Eye (tissue), 1 donor: ENCODE measurements around the gene WTAP.
A peak's percentile ranks its signal among the peaks of the same experiment; 100 is the strongest.
"Not testable (repeated sequence)": the region's sequence is repeated elsewhere in the genome, so short reads cannot be mapped to it uniquely, and the experiment has no call there.

Experiments used
- DNase-seq: peaks from one replicate; pipeline ENCODE4 v3.0.0-alpha.2; 2015

The WTAP gene

DNA sequence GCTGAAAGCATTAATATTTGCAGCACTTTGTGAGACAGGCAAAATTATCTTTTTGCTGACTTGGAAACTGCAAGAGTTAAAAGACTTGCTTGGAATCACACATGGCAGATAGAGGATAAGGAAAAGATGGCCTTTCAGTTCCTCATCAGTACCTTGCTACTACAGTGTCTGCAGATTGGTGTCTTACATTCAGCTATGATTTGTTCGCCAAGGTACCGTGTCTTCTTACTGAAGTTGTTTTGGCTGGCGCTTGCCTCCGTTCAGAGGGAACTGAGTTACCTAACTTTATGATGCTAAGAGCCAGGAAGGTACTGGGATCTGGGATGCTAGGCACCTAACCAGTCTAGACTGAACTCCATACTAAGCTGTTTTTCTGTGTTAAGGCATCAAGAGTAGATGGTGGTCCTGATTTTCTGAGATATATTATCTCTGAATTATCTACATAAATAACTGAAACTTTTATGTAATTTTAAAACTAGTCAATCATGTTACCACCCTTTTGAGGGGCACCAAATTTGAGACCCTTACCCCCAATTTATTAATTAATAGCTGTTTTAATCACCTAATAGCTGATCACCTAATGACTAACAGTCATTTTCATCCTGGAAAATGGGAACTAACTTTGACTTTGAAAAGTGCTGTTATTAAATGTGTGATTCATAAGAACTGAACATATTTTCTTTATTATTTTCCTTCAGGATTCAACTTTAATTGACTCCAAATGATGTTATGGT, 2.5 kb downstream of the WTAP start:
- peak; percentile 24 for DNase-seq

DNA sequence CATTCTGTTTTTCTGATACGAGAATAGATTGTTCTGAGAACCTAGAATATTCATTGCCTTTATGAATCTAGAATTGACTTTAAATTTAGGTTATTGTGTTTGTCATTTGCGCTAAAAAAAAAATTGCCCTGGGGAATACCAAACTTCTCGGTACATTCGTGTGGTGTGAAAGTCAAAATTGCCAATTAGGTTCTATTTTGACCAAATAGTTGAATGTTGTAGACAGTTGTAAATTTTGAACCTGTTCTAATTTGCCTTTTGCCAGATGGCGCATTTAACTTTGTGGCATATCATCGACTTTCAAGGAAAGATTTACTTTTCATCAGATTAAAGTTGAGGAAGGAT, 3.0 kb downstream of the WTAP start:
- DNase-seq: no peak

DNA sequence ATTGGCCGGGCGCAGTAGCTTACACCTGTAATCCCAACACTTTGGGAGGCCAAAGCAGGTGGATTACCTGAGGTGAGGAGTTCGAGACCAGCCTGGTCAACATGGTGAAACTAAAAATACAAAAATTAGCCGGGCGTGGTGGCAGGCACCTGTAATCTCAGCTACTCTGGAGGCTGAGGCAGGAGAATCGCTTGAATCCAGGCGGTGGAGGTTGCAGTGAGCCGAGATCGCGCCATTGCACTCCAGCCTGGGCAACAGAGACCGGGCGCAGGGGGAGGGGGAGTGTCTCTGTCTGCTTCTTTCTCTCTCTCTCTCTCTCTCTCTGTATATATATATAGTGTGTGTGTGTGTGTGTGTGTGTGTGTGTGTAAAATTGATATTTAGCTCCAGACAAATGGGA, 5.2 kb downstream of the WTAP start:
- DNase-seq: not testable (repeated sequence)

DNA sequence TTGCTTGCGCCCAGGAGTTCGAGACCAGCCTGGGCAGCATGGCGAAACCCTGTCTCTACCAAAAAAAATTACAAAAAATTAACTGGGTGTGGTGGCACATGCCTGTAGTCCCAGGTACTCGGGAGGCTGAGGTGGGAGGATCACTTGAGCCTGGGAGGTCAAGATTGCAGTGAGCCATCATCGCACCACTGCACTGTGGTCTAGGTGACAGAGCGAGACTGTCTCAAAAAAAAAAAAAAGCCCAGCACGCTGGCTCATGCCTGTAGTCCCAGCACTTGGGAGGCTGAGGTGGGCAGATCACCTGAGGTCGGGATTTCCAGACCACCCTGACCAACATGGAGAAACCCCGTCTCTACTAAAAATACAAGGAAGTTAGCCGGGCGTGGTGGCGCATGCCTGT, 6.1 kb downstream of the WTAP start:
- DNase-seq: not testable (repeated sequence)

DNA sequence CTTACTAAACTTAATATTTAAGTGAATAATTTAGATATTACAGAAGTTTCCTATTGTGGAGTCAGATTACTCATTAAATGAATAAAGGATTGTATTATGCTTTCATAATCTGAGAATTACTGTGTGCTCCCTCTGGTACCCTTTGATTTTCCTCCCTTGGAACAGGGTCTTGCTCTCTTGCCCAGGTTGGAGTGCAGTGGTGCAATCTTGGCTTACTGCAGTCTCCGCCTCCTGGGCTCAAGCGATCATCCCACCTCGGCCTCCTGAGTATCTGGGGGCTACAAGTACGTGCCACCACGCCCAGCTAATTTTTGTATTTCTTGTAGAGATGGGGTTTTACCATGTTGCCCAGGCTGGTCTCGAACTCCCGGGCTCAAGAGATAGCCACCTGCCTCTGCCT, 9.6 kb downstream of the WTAP start:
- no peak for DNase-seq

DNA sequence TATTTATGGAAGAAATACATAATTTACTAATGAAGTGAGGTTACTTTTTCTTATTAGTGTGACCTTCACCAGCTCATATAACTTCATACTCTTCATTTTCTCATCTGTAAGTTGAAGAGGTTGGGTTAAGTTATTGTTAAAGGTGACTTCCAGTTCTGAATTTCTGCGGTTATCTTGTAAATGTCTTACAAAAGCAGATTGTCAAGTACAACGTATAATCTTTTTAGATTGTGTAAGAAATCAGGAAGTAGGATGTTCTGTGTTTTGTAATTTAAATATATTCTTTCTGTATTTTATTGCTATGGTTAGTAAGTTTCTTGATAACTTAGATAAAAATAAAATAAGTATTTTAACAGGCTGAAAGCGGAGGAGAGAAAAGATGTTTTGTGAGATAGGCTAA, 12.0 kb downstream of the WTAP start:
- DNase-seq: no peak

DNA sequence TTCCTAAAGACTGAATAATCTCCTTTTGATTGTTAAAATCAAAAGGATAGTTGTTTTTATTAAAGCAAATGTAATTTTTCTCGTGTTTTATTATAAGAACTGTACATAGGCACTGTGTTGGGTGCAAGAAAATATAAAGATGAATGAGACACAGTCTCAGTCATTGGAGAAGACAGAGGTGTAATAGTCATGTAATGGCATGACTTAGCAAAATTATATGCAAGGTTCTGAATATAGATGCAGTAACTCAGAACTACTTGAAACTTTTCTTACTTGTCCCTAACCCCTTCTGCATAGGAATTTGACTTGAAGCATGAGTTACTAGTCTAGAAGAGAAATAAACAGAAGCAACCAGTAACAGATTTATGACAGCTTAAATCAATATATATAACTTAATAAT, 14.9 kb downstream of the WTAP start:
- DNase-seq: no peak

DNA sequence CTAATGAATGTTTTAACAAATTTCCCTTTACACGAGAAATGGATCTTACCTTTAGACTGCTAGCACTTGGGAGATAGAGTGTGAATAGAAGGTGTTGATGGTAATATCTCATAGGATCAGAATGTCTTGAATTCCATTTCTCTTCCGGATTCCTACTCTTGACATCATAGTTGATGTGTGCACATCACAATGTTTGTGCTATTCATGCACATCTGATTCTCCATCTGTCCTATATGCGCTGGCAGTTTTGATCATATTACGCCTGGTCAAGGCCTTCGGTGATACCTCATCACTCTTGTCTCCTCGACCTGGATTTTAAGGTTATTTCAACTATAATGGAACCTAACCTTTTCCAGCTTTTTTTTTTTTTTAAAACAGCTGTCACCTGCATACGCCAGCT, 17.8 kb downstream of the WTAP start:
- DNase-seq: no peak

DNA sequence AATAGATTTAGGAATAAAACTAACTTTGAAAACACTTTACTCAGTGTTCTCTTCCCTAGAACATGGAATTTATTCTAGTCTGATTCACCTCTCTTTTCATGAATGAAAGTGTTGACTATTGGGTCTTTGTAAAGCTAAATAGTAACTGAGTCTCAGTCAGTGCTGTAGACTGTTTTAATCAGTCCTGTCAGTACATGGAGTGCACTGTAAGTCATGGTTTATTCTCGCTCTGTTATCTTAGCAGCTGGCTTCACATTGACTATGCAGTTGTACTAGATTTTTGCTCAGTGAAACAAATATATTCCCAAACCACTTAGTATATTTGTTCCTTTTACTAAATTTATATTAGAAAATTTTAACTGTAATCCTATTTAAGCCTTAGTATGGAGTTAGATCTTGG, 19.5 kb downstream of the WTAP start:
- no peak for DNase-seq

DNA sequence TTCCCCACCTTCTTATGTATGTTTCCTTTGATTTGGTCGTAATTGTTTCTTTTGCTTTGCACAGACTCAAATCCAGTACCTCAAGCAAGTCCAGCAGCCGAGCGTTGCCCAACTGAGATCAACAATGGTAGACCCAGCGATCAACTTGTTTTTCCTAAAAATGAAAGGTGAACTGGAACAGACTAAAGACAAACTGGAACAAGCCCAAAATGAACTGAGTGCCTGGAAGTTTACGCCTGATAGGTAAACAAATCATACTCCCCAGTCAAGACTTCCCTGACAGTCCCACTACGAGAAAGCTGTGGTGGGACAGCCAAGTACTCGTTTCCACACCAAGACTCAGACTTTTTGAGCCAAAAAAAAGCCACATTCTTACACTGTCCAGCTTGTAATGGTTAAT, 20.8 kb downstream of the WTAP start:
- DNase-seq: not testable (repeated sequence)

DNA sequence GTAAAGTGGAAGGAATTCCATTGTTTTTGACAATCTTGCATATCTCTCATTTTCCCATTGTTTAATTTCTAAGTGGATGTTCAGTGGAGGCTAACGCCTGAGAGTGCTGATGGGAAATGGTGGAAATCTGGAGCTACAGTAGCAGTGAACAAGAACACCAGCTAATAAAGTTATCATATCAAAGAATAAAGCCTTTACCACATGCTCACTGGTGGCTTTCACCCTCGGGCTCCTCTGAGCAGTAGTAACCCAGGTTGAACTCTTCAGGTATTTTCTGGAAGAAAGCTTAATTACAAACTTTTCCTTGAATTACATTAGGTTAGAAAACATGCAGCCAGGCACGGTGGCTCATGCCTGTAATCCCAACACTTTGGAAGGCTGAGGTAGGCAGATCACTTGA, 24.1 kb downstream of the WTAP start:
- no peak for DNase-seq

DNA sequence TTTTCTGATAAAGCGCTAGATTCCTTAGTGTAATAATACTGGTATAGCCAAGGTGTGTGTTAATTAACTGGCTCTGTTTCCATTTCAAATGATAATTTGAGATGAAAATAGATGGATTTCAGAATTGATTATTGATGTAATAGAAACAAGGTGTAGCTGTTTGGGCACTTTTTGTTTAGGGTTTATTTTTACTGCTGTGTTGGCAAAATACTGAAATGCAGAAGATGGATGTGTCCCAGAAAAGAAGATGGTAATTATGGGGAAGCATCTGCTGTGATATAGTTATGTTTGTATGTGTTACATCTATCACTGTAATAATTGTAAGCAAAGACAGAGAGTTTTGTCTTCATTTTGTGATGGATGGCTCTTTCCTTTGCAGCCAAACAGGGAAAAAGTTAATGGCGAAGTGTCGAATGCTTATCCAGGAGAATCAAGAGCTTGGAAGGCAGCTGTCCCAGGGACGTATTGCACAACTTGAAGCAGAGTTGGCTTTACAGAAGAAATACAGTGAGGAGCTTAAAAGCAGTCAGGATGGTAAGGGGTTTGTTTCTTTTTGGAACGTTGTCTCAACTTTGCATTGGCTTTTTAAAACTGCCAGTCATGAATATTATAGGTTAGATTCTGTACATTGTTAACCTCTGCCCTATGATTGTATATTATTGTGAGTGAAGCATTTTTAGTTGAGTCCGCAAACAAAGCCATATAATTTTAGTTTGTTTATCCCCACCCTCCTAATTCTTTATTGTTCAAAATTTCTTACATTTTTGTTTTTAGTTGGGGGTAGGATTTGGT, 26.0 kb downstream of the WTAP start:
- no peak for DNase-seq

DNA sequence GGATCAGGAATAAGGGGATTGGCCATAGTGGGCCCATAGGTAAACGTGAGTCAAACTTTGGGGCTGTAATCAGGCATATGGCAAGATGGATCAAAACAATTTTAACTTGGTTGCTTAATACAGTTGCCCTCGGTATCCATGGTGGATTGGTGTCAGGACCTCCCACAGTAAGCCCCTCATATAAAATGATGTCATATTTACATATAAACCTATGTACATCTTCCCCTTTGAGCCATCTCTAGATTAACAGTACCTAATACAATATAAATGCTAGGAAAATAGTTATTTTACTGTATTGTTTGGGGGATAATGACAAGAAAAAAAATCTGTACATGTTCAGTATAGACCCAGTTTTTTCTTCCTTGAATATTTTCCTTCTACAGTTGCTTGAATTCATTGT, 27.1 kb downstream of the WTAP start:
- DNase-seq: no peak

DNA sequence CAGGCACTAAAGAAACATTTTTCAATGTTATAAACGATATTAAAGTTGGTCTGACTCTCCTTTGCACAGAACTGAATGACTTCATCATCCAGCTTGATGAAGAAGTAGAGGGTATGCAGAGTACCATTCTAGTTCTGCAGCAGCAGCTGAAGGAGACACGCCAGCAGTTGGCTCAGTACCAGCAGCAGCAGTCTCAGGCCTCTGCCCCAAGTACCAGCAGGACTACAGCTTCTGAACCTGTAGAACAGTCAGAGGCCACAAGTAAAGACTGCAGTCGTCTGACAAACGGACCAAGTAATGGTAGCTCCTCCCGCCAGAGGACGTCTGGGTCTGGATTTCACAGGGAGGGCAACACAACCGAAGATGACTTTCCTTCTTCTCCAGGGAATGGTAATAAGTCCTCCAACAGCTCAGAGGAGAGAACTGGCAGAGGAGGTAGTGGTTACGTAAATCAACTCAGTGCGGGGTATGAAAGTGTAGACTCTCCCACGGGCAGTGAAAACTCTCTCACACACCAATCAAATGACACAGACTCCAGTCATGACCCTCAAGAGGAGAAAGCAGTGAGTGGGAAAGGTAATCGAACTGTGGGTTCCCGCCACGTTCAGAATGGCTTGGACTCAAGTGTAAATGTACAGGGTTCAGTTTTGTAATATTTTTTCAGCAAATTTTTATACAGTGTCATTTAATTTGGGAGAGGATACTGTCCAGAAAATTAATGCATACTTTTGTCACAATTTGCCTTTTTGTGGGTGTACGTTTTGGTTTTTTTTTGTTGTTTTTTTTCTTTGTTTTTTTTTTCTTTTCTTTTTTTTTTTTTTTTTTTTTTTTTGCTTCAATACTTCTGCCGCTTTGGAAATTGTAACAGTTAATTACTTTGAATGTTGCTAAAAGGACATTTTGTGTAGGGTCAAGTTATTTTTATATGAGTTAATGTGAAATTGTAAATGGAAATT, 27.9 kb downstream of the WTAP start:
- no peak for DNase-seq

DNA sequence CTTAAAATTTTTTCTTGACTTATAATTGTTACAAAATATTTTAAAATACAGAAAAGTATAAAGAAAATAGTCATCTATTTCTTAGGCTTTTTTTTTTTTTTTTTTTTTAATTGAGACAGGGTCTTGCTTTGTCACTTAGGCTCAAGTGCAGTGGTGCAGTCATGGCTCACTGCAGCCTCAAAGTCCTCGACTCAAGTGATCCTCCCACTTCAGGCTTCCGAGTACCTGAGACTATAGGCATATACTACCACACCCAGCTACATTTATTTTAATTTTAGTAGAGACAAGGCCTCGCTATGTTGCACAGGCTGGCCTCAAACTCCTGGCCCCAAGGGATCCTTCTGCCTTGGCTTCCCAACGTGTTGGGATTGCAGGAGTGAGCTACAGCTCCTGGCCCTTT, 29.2 kb downstream of the WTAP start:
- no peak for DNase-seq

DNA sequence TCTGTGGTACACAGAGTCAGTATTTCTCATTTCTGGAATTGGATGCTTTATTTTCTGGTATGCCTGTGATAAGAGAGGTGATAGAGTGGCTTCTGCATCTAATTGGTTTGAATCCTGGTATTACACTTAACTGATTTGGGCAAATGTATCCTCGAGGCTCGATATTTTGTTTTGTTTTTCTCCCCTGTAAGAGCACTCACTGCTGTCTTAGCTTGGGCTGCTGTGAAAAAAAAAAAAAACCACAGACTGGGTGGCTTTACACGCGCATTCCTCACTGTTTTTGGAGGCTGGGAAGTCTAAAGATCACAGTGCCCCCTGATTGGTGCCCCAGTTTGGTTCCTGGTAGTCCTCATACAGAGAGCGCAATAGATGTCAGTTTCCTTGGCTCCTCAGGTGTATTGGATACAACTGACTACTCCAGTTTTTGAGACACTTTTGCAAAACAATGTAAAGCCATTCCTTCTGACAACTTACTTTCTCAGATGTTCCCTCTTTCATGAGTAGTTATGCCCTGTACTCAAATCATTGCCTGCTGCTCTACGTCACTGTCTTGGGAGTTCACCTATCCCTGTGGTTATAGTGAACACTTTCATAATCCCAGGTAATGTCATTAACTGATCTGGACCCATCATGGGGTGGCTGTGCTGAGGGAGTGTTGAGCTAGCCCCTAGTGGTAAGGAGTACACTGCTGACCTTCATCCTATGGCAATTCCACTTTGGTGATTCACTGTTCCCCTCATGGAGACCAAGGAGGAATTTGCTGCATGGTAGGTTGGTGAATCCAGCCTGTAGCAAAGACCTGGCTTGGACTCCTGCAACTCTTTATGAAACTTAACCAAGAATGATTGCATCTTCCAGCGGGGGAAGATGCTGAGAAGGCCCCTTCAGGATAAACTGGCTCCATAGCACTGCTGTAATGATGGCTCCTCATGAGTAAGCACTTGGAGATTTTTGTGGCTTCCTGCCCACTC, 31.0 kb downstream of the WTAP start:
- DNase-seq: no peak

DNA sequence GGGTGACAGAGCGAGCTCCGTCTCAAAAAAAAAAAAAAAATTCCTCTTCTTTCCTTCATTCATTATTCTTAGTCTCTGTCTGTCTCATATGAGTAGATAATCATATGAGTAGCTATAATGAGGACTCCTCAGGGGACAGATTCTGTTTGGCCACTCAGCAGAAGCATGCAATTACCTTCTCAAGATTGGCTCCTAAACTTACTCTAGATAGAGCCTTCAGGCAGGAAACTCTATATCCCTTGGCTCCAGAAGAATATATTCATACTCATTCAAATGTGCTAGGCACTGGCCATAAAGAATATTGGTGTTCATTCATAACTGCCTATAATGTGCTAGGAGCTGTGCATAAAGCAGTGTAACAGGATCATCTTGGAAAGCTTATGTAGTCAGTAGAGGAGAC, 32.3 kb downstream of the WTAP start:
- DNase-seq: no peak

DNA sequence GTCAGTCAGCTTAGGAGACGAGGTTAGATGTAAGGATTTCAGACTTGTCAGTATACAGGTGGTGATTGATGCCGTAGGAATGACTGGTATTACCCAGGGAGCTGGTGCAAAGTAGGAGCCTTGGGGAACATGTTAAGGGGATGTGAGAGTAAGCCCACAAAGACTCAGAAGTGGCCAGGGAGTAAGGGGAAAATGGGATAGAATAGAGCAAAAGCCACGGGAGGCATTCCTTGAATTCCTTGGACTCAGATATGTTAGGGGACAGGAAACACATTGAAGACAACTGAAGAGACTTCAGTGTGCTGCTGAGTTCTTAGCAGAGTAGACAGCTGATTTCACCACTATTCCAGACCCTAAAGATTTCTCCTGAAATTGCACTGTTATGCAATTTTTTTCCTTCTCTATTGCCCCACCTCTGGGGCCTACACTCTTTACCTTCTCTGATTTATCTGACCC, 33.3 kb downstream of the WTAP start:
- peak; percentile 35 for DNase-seq

DNA sequence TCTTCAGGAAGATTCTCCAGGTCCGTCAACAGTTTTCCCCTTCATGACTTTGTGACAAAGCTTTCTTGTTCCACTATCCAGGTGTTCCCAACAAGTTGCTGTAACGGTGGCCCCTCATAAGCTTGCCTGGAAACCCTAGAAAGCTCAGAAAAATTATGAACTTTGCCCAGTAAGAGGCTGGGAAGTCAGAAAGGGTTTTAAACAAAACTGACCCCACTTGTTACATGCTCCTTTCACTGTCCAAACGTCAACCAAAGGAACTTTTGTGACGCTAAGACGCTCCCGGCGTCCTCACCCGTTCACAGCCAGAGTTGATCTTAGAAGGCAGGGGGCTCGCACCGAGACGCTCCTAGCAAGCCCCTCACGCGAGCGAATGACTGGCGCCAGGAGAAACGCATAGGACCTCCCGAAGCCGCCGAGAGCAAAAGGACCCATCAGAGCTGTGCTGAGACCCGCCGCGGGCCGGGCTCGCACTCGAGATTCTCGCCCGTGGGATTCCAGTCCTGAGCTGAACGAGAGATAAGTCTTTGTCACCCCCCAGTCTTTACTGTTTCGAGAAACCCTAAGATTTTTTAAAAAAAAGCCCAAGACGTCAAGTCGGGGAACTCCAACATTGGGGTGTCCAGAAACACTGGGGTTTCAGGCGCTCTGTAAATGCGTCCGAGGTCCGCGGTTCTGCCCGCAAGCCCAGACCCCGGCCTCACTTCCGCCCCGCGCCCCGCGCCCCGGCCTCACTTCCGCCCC, 34.0 kb downstream of the WTAP start:
- peak; percentile 24 for DNase-seq

DNA sequence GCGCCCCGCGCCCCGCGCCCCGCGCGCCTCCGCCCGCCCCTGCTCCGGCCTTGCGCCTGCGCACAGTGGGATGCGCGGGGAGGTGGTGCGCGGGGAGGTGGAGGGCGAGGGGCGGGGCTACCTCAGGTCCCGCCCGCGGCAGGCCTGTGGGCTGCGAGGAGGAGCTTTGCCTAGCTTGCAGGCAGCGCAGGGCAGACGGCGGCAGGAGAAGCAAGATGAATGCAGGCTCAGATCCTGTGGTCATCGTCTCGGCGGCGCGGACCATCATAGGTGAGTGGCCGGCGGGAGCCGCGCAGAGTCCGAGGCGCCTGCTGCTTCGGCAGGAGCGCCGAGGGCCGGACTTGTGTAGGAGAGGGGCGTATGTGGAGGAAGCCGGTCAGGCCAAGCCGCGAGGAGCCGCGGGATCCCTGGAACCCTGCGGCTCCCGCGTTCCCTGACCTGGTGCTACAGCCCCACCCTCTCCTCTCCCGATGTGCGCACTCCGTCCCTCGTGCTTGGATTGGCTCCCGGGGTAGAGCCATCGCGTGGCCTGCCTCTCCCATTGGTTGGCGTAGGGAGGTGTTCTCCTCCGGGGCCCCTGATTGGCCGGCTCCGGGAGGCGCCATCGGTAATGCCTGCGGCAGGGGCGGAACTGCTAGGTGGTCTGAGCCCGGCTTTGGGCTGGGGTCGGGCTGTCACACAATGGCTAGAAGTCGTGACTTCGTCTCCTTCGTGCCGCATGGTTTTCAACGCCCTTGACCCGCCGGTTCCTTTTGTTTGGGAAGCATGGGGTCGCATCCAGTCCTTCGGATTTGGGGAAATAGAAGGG, 34.8 kb downstream of the WTAP start, which contains the start of gene ACAT2:
Gene ACAT2, plus strand, starts transcription at position 173 of the 808 bp plus-strand sequence. Its CDS starts 43 bp downstream, at position 216.
- DNase-seq: peak; percentile 98
